SK-N-SH (cell line): ENCODE measurements around the gene C1D.

ENCODE experiments used
- EZH2phosphoT487 ChIP-seq: fragments of 200-600 bp; sonication (generic); IDR thresholded peaks from 2 replicates; pipeline ENCODE4 v1.6.1; 2017; ENCODE audit warnings: low read depth, mixed run types, mild to moderate bottlenecking, antibody characterized with exemption, moderate library complexity, borderline replicate concordance
- RCOR1 ChIP-seq: fragments of 150-350 bp; IDR thresholded peaks from 2 replicates; pipeline ENCODE4 v1.6.1; 2017; ENCODE audit warnings: antibody characterized with exemption, low read length
- RFX5 ChIP-seq: IDR thresholded peaks from 2 replicates; pipeline ENCODE4 v1.6.1; 2012; ENCODE audit warnings: mild to moderate bottlenecking, improper control_type of control experiment, low read length
- SIN3A ChIP-seq: IDR thresholded peaks from 2 replicates; pipeline ENCODE4 v1.6.1; 2012; ENCODE audit warnings: low read depth, mild to moderate bottlenecking, low read length, moderate library complexity, borderline replicate concordance
- TAF1 ChIP-seq: IDR thresholded peaks from 2 replicates; pipeline ENCODE4 v1.6.1; 2012; ENCODE audit warnings: low read depth, mild to moderate bottlenecking, low read length, moderate library complexity, borderline replicate concordance
- TF ChIP-seq, protein P1 (sequence below): fragments of 200-600 bp; sonication (generic); IDR thresholded peaks from 2 replicates; pipeline ENCODE4 v1.6.1; 2017; ENCODE audit warnings: antibody characterized with exemption, mild to moderate bottlenecking, moderate library complexity
- TF ChIP-seq, protein P2 (sequence below): IDR thresholded peaks from 2 replicates; pipeline ENCODE4 v1.6.1; 2012; ENCODE audit warnings: mild to moderate bottlenecking, low read depth, low read length, moderate library complexity
- TF ChIP-seq, protein P3 (sequence below): IDR thresholded peaks from 2 replicates; pipeline ENCODE4 v1.4.0; 2012; ENCODE audit warnings: low read depth

DNA sequence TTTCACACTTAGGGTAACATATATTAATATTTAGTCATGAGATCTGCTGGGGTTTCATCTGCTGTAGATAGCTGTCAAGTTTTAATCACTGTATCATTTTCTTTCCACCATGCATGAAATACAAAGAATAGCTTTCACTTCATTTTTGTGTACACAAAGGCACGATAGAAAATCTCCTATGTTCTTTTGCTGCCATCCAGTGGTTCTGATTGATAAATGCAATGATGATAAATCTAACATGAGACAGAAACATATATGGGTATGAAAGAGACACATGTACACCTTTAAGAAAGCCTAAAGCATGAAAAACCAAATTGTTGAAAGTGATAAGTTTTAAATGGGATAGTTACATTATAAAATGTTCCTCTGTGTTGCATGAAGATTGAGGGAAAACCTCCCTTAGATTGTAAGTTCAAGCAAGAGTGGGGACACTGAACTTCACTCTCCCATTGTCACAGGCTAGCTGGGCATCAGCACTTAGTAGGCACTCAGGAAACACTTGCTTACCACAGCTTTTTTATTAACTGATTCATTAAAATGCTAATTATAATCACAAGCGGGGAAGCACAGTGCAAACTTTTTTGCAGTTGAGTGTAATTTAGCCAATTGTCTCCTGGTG, 31.2 kb downstream of the C1D start:
- TF ChIP-seq, protein P1, sequence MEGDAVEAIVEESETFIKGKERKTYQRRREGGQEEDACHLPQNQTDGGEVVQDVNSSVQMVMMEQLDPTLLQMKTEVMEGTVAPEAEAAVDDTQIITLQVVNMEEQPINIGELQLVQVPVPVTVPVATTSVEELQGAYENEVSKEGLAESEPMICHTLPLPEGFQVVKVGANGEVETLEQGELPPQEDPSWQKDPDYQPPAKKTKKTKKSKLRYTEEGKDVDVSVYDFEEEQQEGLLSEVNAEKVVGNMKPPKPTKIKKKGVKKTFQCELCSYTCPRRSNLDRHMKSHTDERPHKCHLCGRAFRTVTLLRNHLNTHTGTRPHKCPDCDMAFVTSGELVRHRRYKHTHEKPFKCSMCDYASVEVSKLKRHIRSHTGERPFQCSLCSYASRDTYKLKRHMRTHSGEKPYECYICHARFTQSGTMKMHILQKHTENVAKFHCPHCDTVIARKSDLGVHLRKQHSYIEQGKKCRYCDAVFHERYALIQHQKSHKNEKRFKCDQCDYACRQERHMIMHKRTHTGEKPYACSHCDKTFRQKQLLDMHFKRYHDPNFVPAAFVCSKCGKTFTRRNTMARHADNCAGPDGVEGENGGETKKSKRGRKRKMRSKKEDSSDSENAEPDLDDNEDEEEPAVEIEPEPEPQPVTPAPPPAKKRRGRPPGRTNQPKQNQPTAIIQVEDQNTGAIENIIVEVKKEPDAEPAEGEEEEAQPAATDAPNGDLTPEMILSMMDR = peak; percentile 77
- TF ChIP-seq, protein P2, sequence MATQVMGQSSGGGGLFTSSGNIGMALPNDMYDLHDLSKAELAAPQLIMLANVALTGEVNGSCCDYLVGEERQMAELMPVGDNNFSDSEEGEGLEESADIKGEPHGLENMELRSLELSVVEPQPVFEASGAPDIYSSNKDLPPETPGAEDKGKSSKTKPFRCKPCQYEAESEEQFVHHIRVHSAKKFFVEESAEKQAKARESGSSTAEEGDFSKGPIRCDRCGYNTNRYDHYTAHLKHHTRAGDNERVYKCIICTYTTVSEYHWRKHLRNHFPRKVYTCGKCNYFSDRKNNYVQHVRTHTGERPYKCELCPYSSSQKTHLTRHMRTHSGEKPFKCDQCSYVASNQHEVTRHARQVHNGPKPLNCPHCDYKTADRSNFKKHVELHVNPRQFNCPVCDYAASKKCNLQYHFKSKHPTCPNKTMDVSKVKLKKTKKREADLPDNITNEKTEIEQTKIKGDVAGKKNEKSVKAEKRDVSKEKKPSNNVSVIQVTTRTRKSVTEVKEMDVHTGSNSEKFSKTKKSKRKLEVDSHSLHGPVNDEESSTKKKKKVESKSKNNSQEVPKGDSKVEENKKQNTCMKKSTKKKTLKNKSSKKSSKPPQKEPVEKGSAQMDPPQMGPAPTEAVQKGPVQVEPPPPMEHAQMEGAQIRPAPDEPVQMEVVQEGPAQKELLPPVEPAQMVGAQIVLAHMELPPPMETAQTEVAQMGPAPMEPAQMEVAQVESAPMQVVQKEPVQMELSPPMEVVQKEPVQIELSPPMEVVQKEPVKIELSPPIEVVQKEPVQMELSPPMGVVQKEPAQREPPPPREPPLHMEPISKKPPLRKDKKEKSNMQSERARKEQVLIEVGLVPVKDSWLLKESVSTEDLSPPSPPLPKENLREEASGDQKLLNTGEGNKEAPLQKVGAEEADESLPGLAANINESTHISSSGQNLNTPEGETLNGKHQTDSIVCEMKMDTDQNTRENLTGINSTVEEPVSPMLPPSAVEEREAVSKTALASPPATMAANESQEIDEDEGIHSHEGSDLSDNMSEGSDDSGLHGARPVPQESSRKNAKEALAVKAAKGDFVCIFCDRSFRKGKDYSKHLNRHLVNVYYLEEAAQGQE = no peak
- no peak for TF ChIP-seq EZH2phosphoT487
- no peak for TF ChIP-seq SIN3A
- no peak for TF ChIP-seq TAF1
- TF ChIP-seq, protein P3, sequence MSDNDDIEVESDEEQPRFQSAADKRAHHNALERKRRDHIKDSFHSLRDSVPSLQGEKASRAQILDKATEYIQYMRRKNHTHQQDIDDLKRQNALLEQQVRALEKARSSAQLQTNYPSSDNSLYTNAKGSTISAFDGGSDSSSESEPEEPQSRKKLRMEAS = no peak
- TF ChIP-seq RCOR1 = no peak
- no peak for TF ChIP-seq RFX5
